PC-9 (cell line): Measurements from ENCODE around the gene NR6A1. TPM values are rescaled to one million over a fixed set of nuclear protein-coding genes. Genes with fewer than 3 reads are reported as not detected.

Experiments used
- BruUV-seq: library from RNA; stranded (reverse); fragments of 400-500 nt; replicated peaks from 2 replicates; lab custom pipeline; 2021; lab: Mats Ljungman, UMichigan
- CTCF ChIA-PET: fragments of 300-600 bp; sonication (Branson Sonifier 250); formaldehyde crosslinking; loops from one replicate; lab custom pipeline; 2022; ENCODE audit warnings: antibody characterized with exemption; lab: Charles Lee
- POLR2A ChIA-PET: fragments of 300-600 bp; sonication (Branson Sonifier 250); formaldehyde crosslinking; loops from one replicate; lab custom pipeline; 2022; ENCODE audit warnings: antibody characterized with exemption; ENCODE audit not compliant: unreplicated experiment; lab: Charles Lee
- DNase-seq, 2 experiments: peaks; one replicate each; pipeline versions ENCODE4 v3.0.0 to v3.0.0-alpha.2; 2015 to 2022; ENCODE audit warnings: mixed read lengths in 1 of 2
- H2AFZ ChIP-seq: fragments of 200-600 bp; sonication (generic); 2 replicates; pipeline ENCODE4 v1.8.1; 2017; ENCODE audit warnings: antibody characterized with exemption
- H3F3A ChIP-seq: fragments of 200-600 bp; sonication (generic); 2 replicates; pipeline ENCODE4 v1.8.1; 2017; ENCODE audit warnings: antibody characterized with exemption, mild to moderate bottlenecking, low read depth; ENCODE audit not compliant: insufficient read depth
- H3K27ac ChIP-seq: fragments of 200-600 bp; sonication (generic); 2 replicates; pipeline ENCODE4 v1.6.1; 2016; ENCODE audit warnings: mixed run types
- H3K27me3 ChIP-seq: fragments of 200-600 bp; sonication (generic); 2 replicates; pipeline ENCODE4 v1.6.1; 2016; ENCODE audit warnings: low read depth, mixed run types; ENCODE audit not compliant: insufficient read depth
- H3K36me3 ChIP-seq: fragments of 200-600 bp; sonication (generic); 2 replicates; pipeline ENCODE4 v1.6.1; 2016; ENCODE audit warnings: low read depth, mixed run types
- H3K4me1 ChIP-seq: fragments of 200-600 bp; sonication (generic); replicated peaks from 2 replicates; pipeline ENCODE4 v1.6.1; 2016; ENCODE audit warnings: mixed run types; ENCODE audit not compliant: insufficient read depth
- H3K4me2 ChIP-seq: fragments of 200-600 bp; sonication (generic); 2 replicates; pipeline ENCODE4 v1.6.1; 2017; ENCODE audit warnings: mixed run types
- H3K4me3 ChIP-seq: fragments of 200-600 bp; sonication (generic); 2 replicates; pipeline ENCODE4 v1.6.1; 2016; ENCODE audit warnings: mixed run types
- H3K79me2 ChIP-seq: fragments of 200-600 bp; sonication (generic); 2 replicates; pipeline ENCODE4 v1.6.1; 2017; ENCODE audit warnings: low read depth, mixed run types
- H3K9me2 ChIP-seq: fragments of 200-600 bp; sonication (generic); 2 replicates; pipeline ENCODE4 v1.8.1; 2017; ENCODE audit warnings: mild to moderate bottlenecking; ENCODE audit not compliant: insufficient read depth
- H3K9me3 ChIP-seq: fragments of 200-600 bp; sonication (generic); 2 replicates; pipeline ENCODE4 v1.8.1; 2016; ENCODE audit warnings: low read depth; ENCODE audit not compliant: insufficient read depth
- H4K20me1 ChIP-seq: fragments of 200-600 bp; sonication (generic); 2 replicates; pipeline ENCODE4 v1.8.1; 2017; ENCODE audit not compliant: insufficient read depth
- CTCF ChIP-seq: fragments of 200-600 bp; sonication (generic); conservative IDR thresholded peaks from 2 replicates; pipeline ENCODE4 v1.6.1; 2017; ENCODE audit warnings: mixed run types, antibody characterized with exemption, mild to moderate bottlenecking, moderate library complexity
- EZH2 ChIP-seq: fragments of 200-600 bp; sonication (generic); IDR thresholded peaks from 2 replicates; pipeline ENCODE4 v1.8.0; 2017; ENCODE audit warnings: antibody characterized with exemption, low read depth
- intact Hi-C: fragments of 100-400 bp; cut with micrococcal nuclease; formaldehyde crosslinking; loops from one replicate; pipeline ENCODE4 v1.10.0; 2022; ENCODE audit not compliant: unreplicated experiment
- total RNA-seq: library from RNA; stranded (reverse); gene quantifications from 2 replicates; pipeline ENCODE4 v1.2.3, GENCODE V29; 2021

The NR6A1 gene
- total RNA-seq, 1 experiment from 2014 or later = 13.0 TPM

- Histone ChIP-seq H3K4me2 (no peak overlapping the region), H3K36me3 (no peaks in the 10 kb centered on the region), H3K4me1 (no peaks in the 10 kb centered on the region), H3K9me2 (no peaks in the 10 kb centered on the region), H3K4me3 (no peak overlapping the region), H3K27ac (no peak overlapping the region), H3K27me3 (no peaks in the 10 kb centered on the region), H3F3A (no peaks in the 10 kb centered on the region; the same call in 1 of the 2 replicates), H3K79me2 (no peaks in the 10 kb centered on the region), H4K20me1 (no peaks in the 10 kb centered on the region), H3K9me3 (no peaks in the 10 kb centered on the region), H2AFZ (no peak overlapping the region)
- intact Hi-C loops = no loop called here
- no TSS peak for BruUV-seq
- POLR2A ChIA-PET = no interaction called here
- TF ChIP-seq EZH2 (no peak), CTCF (no peak)
- no peak for DNase-seq
- CTCF ChIA-PET = interaction anchor here (0.5 kb wide), 1 partner anchor 37 kb away, joined by 12 read pairs; no protein-coding TSS in a partner anchor
These were observed 250.9 kb downstream of the NR6A1 start for GRCh38 chr9:124520206-124520596.

GRCh38 chr9:124518116-124518515 lies 253.0 kb downstream of the NR6A1 start:
- H2AFZ ChIP-seq = no peak overlapping the region
- POLR2A ChIA-PET = interaction anchor here (0.6 kb wide), 1 partner anchor 9 kb away, joined by 3 read pairs; no protein-coding TSS in a partner anchor
- no peak overlapping the region for H3K4me3 ChIP-seq
- intact Hi-C loops = no loop called here
- no peaks in the 10 kb centered on the region for H3K9me3 ChIP-seq
- H3K4me2 ChIP-seq = no peak overlapping the region
- H3F3A ChIP-seq = no peaks in the 10 kb centered on the region; the same call in 1 of the 2 replicates
- no peaks in the 10 kb centered on the region for H3K79me2 ChIP-seq
- CTCF ChIA-PET = no interaction called here
- no peaks in the 10 kb centered on the region for H4K20me1 ChIP-seq
- no peaks in the 10 kb centered on the region for H3K27me3 ChIP-seq
- no peak for TF ChIP-seq EZH2
- TF ChIP-seq CTCF = no peak
- DNase-seq = no peak
- no peak overlapping the region for H3K27ac ChIP-seq
- H3K36me3 ChIP-seq = no peaks in the 10 kb centered on the region
- no peaks in the 10 kb centered on the region for H3K4me1 ChIP-seq
- BruUV-seq = no TSS peak
- H3K9me2 ChIP-seq = no peaks in the 10 kb centered on the region

- intact Hi-C loops = no loop called here
- no peaks in the 10 kb centered on the region for H3K9me2 ChIP-seq
- no peak for TF ChIP-seq CTCF
- no peak for TF ChIP-seq EZH2
- no peaks in the 10 kb centered on the region for H3K4me1 ChIP-seq
- H3K4me3 ChIP-seq = no peak overlapping the region
- ChIA-PET CTCF (no interaction called here), POLR2A (no interaction called here)
- no peaks in the 10 kb centered on the region for H4K20me1 ChIP-seq
- no peaks in the 10 kb centered on the region for H3K9me3 ChIP-seq
- no TSS peak for BruUV-seq
- no peak for DNase-seq
- no peak overlapping the region for H3K27ac ChIP-seq
- no peak overlapping the region for H2AFZ ChIP-seq
- H3K79me2 ChIP-seq = no peaks in the 10 kb centered on the region
- no peaks in the 10 kb centered on the region; the same call in 1 of the 2 replicates for H3F3A ChIP-seq
- no peaks in the 10 kb centered on the region for H3K36me3 ChIP-seq
- no peaks in the 10 kb centered on the region for H3K27me3 ChIP-seq
- H3K4me2 ChIP-seq = no peak overlapping the region
These were observed 253.5 kb downstream of the NR6A1 start for GRCh38 chr9:124517600-124517999.
